Measurements from ENCODE around the gene CNPPD1.

CNPPD1 gene

GRCh38 chr2:219129589-219129988, 47.1 kb downstream of the CNPPD1 start:
- DNase-seq (ENCODE audit: low read depth) = no peak
- TF ChIP-seq, protein P1, sequence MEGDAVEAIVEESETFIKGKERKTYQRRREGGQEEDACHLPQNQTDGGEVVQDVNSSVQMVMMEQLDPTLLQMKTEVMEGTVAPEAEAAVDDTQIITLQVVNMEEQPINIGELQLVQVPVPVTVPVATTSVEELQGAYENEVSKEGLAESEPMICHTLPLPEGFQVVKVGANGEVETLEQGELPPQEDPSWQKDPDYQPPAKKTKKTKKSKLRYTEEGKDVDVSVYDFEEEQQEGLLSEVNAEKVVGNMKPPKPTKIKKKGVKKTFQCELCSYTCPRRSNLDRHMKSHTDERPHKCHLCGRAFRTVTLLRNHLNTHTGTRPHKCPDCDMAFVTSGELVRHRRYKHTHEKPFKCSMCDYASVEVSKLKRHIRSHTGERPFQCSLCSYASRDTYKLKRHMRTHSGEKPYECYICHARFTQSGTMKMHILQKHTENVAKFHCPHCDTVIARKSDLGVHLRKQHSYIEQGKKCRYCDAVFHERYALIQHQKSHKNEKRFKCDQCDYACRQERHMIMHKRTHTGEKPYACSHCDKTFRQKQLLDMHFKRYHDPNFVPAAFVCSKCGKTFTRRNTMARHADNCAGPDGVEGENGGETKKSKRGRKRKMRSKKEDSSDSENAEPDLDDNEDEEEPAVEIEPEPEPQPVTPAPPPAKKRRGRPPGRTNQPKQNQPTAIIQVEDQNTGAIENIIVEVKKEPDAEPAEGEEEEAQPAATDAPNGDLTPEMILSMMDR (IDR thresholded peaks at IDR 0.05; ENCODE audit: low read length, missing control alignments) = no peak
- no peak overlapping the region for H3K4me3 ChIP-seq (replicated peaks; ENCODE audit: low read depth, low read length)

GRCh38 chr2:219128396-219128795, 48.3 kb downstream of the CNPPD1 start:
- TF ChIP-seq, protein P1 (IDR thresholded peaks at IDR 0.05; ENCODE audit: low read length, missing control alignments) = no peak
- H3K4me3 ChIP-seq (replicated peaks; ENCODE audit: low read depth, low read length) = no peak overlapping the region
- DNase-seq (ENCODE audit: low read depth) = peak; percentile 29

DNA sequence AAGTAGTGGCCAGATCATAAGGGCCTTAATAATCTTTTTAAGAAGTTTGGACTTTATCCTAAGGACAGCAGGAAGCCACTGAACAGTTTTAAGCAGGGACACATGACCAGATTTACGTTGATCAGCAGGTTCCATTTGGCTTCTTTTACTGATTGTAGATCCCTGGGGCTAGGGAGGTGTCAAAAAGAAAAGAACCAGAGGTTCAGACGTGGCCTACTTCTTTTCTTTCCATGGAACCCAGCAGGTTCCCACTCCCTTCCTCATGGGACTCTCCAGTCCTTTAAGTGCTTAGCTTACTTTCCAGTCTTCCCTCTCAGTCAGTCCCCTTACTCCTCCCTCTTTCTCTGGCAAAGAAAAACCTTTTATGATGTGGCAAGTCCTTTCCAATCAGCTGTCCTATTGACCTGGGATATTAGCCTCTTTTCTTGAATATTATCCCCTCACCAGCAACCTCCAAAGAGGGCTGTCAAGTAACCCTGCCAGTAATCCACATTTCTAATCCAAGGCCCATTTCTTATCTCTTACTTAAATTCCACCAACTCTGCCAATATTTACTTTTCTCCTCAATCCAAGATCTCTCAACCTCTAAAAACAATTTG, 49.6 kb downstream of the CNPPD1 start:
- TF ChIP-seq, protein P1 (IDR thresholded peaks at IDR 0.05; ENCODE audit: low read length, missing control alignments) = no peak
- no peak for DNase-seq (ENCODE audit: low read depth)
- no peak overlapping the region for H3K4me3 ChIP-seq (replicated peaks; ENCODE audit: low read depth, low read length)

DNA sequence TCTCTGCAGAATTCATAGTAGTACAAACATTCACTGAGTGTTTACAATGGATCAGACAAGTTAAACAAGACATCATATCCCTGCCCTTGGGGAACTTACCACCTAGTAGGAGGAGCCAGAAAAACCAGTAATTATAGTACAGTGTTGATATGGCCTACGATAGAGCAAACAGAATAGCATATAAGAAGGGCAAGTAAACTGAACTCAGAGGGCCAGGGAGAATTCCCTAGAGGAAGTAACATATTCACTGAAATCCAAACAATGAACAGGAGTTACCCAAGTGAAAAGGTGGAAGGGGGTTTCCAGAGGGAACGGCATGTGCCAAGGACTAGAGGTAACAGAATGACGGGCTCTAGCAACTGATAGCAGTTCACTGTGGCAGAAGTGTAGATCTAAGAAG, 50.2 kb downstream of the CNPPD1 start:
- TF ChIP-seq, protein P1 (IDR thresholded peaks at IDR 0.05; ENCODE audit: low read length, missing control alignments) = no peak
- peak; percentile 24 for DNase-seq (ENCODE audit: low read depth)
- no peak overlapping the region for H3K4me3 ChIP-seq (replicated peaks; ENCODE audit: low read depth, low read length)

- DNase-seq (ENCODE audit: low read depth) = no peak
- no peak overlapping the region for H3K4me3 ChIP-seq (replicated peaks; ENCODE audit: low read depth, low read length)
- TF ChIP-seq, protein P1 (IDR thresholded peaks at IDR 0.05; ENCODE audit: low read length, missing control alignments) = no peak
Measured at GRCh38 chr2:219125886-219126270, 50.8 kb downstream of the CNPPD1 start.

- H3K4me3 ChIP-seq (replicated peaks; ENCODE audit: low read depth, low read length) = no peak overlapping the region
- DNase-seq (ENCODE audit: low read depth) = peak; percentile 97
- TF ChIP-seq, protein P1 (IDR thresholded peaks at IDR 0.05; ENCODE audit: low read length, missing control alignments) = no peak
Measured at GRCh38 chr2:219125225-219125885, 51.4 kb downstream of the CNPPD1 start.
